WERI-Rb-1 (cell line): Measurements from ENCODE around the gene MAGI2.

Experiments
- DNase-seq: peaks from one replicate; pipeline ENCODE4 v3.0.0-alpha.2; 2020
- H3K27ac ChIP-seq: fragments of 250-450 bp; sonication (Bioruptor Pico); 2 replicates; pipeline ENCODE4 v1.5.1; 2020; ENCODE audit warnings: mild to moderate bottlenecking, moderate library complexity
- H3K27me3 ChIP-seq: fragments of 250-450 bp; sonication (Bioruptor Pico); 2 replicates; pipeline ENCODE4 v1.5.1; 2021; ENCODE audit warnings: mild to moderate bottlenecking, low read depth, moderate library complexity; ENCODE audit not compliant: insufficient read depth, severe bottlenecking
- H3K36me3 ChIP-seq: fragments of 250-450 bp; sonication (Bioruptor Pico); 2 replicates; pipeline ENCODE4 v1.5.1; 2020; ENCODE audit warnings: mild to moderate bottlenecking, moderate library complexity
- H3K4me3 ChIP-seq: 2 replicates; pipeline ENCODE4 v1.5.1; 2011; ENCODE audit warnings: low read depth, mild to moderate bottlenecking, control low read depth, low read length
- H3K9me3 ChIP-seq: fragments of 250-450 bp; sonication (Bioruptor Pico); 2 replicates; pipeline ENCODE4 v1.5.1; 2021; ENCODE audit warnings: mild to moderate bottlenecking, moderate library complexity; ENCODE audit not compliant: severe bottlenecking
- TF ChIP-seq, protein P1 (sequence below): IDR thresholded peaks from 2 replicates; pipeline ENCODE4 v1.5.1; 2011; ENCODE audit warnings: low read depth, mild to moderate bottlenecking, control low read depth, inconsistent platforms, low read length

MAGI2 gene

GRCh38 chr7:79494046-79494445, 40.6 kb upstream of the MAGI2 start:
- TF ChIP-seq, protein P1, sequence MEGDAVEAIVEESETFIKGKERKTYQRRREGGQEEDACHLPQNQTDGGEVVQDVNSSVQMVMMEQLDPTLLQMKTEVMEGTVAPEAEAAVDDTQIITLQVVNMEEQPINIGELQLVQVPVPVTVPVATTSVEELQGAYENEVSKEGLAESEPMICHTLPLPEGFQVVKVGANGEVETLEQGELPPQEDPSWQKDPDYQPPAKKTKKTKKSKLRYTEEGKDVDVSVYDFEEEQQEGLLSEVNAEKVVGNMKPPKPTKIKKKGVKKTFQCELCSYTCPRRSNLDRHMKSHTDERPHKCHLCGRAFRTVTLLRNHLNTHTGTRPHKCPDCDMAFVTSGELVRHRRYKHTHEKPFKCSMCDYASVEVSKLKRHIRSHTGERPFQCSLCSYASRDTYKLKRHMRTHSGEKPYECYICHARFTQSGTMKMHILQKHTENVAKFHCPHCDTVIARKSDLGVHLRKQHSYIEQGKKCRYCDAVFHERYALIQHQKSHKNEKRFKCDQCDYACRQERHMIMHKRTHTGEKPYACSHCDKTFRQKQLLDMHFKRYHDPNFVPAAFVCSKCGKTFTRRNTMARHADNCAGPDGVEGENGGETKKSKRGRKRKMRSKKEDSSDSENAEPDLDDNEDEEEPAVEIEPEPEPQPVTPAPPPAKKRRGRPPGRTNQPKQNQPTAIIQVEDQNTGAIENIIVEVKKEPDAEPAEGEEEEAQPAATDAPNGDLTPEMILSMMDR: no peak
- Histone ChIP-seq H3K9me3 (no peaks in the 10 kb centered on the region), H3K4me3 (no peak overlapping the region), H3K36me3 (no peaks in the 10 kb centered on the region), H3K27me3 (no peaks in the 10 kb centered on the region), H3K27ac (no peak overlapping the region)
- no peak for DNase-seq

DNA sequence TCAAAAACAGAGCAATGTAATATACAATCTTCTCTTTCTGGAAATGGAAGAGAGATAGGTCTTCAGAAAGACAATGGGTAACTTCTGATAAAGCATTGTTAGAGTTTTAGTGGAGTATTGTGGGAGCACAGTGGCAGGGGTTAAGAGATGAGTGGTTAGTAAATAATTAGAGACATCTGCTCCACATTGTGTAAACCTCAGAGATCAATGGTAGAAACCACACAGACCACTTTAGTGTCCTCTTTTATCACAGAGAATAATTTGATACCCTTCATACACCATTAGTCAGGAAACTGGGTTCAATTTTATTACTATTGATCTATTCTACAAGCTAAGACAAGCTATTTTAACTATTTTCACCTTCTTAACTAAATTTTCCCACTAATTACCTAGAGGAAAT, 35.9 kb upstream of the MAGI2 start:
- H3K27ac ChIP-seq: no peak overlapping the region
- TF ChIP-seq, protein P1: no peak

DNA sequence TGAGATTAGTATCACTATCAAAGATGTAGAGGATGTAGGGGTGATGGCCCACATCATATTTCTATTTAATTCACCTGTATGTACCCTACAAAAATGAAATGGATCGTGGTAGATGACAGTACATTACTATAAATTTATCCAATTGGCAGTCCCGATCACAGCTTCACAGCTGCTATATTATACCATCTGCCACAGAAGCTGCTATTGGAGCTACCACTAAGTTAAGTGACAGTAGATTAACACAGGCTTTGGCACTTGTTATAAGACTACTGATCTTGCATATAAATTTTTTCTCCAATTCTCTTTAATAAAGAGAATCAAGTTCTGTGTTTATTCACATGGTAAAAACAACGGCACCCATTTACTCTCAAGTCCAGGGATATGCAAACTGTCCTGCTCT, 24.9 kb upstream of the MAGI2 start:
- DNase-seq: no peak
- no peak overlapping the region for H3K27ac ChIP-seq
- H3K9me3 ChIP-seq: no peaks in the 10 kb centered on the region
- TF ChIP-seq, protein P1: no peak
- no peaks in the 10 kb centered on the region for H3K27me3 ChIP-seq
- no peaks in the 10 kb centered on the region for H3K36me3 ChIP-seq
- no peak overlapping the region for H3K4me3 ChIP-seq

More for the DNA sequence above, 35.9 kb upstream of the MAGI2 start:
- H3K36me3 ChIP-seq: no peaks in the 10 kb centered on the region
- H3K27me3 ChIP-seq: no peaks in the 10 kb centered on the region
- no peak for DNase-seq
- no peaks in the 10 kb centered on the region for H3K9me3 ChIP-seq
- no peak overlapping the region for H3K4me3 ChIP-seq

DNA sequence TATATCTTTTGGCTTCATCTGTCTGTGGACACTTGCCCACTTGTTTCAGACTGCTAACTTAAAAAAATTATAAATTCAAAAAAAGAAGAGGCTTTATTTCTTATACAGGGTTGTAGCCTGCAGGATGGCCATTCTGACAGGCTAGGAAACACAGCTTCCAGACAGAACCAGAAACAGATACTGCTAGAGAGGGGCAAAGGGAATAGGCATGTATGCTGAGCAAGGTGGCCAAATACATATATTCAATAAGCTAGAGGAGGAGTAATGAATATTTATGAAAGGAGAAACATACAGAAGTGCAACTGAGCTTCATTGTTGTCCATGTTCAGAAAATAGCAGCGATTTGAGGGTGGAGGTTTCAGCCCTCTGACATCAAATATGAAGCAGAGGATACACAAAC, 22.0 kb upstream of the MAGI2 start:
- no peak overlapping the region for H3K4me3 ChIP-seq
- no peaks in the 10 kb centered on the region for H3K9me3 ChIP-seq
- no peak for DNase-seq
- no peaks in the 10 kb centered on the region for H3K27me3 ChIP-seq
- H3K36me3 ChIP-seq: no peaks in the 10 kb centered on the region
- H3K27ac ChIP-seq: no peak overlapping the region
- TF ChIP-seq, protein P1: no peak

- Histone ChIP-seq H3K27me3 (no peaks in the 10 kb centered on the region), H3K9me3 (no peaks in the 10 kb centered on the region), H3K27ac (no peak overlapping the region), H3K36me3 (no peaks in the 10 kb centered on the region), H3K4me3 (no peak overlapping the region)
- no peak for DNase-seq
- TF ChIP-seq, protein P1: no peak
These were observed 18.2 kb upstream of the MAGI2 start for GRCh38 chr7:79471699-79472098.

- Histone ChIP-seq H3K9me3 (no peaks in the 10 kb centered on the region), H3K27ac (no peak overlapping the region), H3K27me3 (no peaks in the 10 kb centered on the region), H3K4me3 (no peak overlapping the region), H3K36me3 (no peaks in the 10 kb centered on the region)
- no peak for DNase-seq
- TF ChIP-seq, protein P1: no peak
These were observed 17.8 kb upstream of the MAGI2 start for GRCh38 chr7:79471283-79471682.
